Right ventricle myocardium inferior (tissue), 1 donor: ENCODE data around the gene GRIN1. TPM values are rescaled to one million over a fixed set of nuclear protein-coding genes. Genes with fewer than 3 reads are reported as not detected.

ENCODE experiments used
- ATAC-seq: fragments of 200-7000 bp; cut with Tn5 transposase; one replicate; pipeline ENCODE4 v1.9.1; 2020; ENCODE audit warnings: mild to moderate bottlenecking, moderate library complexity
- DNase-seq: peaks from one replicate; pipeline ENCODE4 v3.0.0; 2021; ENCODE audit errors: missing footprints
- intact Hi-C: fragments of 100-400 bp; cut with DNase I; formaldehyde crosslinking; loops from one replicate; pipeline ENCODE4 v1.11.0; 2022
- total RNA-seq: library from RNA; stranded (reverse); fragmentation: NEBNext Ultra II Directional; extraction: Animal tissue kit (Norgen Biotek cat#: 25700); gene quantifications from one replicate; pipeline ENCODE4 v1.2.1, GENCODE V29; 2021
- donor health status: DM: no; HTN: yes; CAD: no; lungs with severe emphysema.

GRIN1 gene
- total RNA-seq, 1 donor from 2014 or later, result not detected

DNA sequence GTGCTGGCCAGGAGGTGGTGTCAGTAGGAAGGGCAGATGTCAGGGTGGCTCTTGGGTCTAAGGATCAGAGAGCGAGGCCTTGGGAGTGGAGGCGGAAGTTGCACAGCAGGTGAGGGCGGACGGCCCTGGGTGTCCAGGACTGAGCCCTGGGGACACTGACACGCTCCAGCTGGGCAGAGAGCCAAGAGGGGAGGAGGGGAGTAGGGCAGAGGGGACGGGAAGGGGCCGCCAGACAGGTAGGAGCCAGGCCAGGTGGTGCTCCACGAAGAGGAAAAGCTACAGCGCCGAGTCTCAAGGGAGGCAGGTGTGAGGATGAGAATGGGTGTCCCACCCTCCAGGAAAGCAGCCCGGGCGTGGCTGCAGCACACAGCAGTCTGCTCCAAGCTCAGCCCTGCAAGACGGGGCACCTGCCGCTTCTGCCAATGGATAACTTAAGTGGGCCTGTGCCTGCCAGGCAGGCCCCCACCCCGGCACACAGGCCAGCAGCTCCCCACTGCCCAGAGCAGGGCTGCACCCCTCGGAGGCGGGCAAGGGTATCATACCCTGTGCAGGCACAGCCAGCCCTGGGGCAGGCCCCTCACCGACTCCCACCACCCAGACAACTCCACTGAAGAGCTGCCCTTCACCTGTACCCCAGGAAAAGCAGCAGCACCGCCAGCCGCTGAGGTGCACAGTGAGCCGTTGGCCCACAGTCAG lies 56.7 kb downstream of the GRIN1 start:
- intact Hi-C loops, result no loop called here
- DNase-seq, result no peak
- ATAC-seq, result no peak

DNA sequence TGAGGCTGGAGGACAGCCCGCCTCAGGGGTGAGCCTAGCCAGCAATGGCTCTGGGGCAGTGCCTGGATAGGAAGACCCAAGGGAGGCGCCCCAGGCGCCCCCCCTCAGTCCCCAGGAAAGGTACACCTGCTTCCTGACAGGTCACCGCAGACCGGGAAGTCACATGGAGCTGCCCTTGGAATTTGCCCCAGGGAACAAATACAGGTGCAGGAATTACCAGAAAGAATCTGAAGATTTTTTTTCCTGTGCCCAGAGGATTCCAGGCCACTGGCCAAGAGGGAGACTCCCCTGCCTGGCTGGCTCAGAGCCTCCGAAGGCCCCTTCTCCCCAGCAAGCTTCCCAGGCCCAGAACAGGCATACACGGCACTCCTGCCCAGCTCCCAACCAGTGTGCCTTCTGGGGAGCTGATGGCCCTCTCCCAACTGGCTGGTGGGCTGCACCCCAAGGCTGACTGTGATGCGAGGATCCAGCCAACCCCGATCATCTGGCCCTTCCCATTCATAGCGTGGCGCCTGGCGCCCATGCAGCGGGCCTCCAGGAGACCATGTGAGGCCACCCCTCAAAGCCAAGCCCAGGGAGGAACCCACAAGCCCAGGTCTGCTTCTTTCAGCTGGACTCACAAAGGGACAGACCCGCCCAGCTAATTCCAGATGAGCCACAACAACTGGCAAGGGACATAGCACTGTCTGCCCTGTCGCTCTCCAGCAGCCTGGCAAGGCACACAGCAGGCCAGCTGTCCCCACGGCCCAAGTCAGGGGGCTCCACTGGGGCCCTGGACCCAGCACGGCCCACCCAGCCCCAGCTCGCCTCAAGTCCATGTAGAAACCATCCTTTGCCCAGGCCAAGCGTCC lies 59.3 kb downstream of the GRIN1 start:
- intact Hi-C loops, result no loop called here
- no peak for ATAC-seq
- no peak for DNase-seq

DNA sequence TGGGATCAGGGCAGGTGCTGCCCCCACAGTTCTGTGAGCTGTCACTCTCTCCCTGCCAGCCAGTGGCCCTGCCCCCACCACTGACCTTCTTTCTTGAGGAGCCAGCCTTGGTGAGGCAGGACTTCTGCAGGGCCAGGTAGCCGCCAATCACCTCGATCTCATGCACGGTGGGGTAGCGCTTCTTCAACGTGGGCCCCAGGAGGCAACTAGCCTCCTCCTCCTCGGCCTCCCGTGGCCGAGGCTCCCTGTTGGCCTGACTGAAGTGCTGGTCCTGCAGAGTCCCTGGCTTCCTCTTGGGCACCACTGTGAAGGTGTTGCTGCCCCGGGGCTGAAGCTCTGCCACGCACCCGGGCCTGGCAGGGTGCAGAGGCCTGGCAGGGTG lies 59.9 kb downstream of the GRIN1 start:
- no peak for ATAC-seq
- intact Hi-C loops, result no loop called here
- no peak for DNase-seq

DNA sequence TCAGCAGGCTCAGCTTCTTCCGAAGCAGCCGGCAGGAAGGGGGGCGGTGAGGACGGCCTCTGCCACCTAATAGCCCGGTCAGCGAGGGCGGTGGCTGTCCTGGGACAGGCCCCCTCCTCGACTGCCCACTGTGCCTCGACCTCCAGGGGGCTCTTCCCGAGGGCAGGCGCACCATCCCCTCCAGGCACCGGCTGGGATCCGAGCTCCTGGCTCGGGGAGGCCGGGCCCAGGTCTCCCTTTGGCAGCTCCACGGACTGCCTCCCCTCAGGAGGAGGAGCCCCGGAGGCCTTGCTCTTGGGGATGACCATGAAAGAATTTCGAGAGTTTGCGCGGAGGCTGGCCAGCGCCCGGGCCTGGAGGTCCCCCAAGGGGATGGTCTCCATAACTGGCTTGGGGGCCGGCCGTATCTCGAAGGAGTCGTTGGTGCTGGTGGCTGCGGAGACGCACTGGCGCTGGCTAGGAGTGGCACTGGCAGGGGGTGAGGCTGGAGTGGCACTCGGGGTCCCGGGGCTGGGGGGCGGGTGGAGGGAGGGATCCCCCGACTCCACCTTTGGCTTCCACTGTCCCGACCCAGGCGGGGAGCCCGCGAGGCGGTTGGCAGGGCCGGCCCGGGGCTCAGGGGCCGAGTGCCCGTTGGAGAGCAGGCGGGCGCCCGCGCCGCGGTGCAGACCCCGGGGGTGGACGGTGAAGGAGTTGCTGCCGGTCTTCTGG lies 60.6 kb downstream of the GRIN1 start:
- intact Hi-C loops, result no loop called here
- DNase-seq, result no peak
- no peak for ATAC-seq

DNA sequence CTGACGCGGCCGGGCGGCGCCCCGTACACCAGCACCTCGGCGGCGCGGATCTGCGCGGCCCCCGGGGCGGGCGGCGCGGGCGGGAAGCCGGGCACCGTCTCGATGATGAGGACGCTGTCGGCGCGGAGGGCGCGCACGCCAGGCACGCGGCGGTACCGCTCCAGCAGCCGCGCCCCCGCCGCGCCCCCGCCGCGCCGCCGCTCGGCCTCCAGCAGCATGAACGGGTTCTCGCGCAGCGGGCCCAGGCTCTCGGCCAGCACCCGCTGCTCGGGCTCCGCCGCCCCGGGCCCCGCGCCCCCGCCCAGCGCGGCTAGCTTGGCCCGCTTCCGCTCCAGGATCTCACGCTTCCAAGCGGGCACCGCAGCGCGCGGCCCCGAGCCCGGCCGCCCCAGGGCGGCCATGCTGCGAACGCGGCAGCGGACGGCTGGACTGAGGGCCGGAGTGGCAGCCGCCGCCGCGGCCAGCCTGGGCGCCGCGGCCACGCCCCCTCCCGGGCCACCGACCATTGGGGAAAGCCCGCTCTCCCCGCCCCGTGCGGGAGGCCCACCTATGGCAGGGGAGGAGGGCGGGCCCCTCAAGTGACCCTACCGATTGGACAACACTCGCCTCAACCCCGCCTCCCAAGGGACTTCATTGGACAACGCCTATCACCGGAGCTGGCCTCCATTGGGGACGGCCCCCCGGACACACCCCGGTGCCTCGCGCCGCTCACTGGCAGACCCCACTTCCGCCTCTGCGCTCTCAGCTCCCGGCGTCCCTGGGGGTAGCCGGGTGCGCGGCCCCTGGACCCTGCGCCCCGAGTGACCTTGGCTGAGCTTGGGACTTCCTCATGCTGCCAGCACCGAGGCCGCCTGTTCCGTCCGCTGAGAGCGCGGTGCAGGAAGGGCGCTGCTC lies 61.6 kb downstream of the GRIN1 start, which contains the start of gene TPRN:
TPRN (minus strand) TSS at position 431 of the 894 bp plus-strand sequence; CDS start at position 401, 30 bp downstream.
- DNase-seq (peak; percentile 100), ATAC-seq (peak; percentile 98)
- intact Hi-C loops, result no loop called here

DNA sequence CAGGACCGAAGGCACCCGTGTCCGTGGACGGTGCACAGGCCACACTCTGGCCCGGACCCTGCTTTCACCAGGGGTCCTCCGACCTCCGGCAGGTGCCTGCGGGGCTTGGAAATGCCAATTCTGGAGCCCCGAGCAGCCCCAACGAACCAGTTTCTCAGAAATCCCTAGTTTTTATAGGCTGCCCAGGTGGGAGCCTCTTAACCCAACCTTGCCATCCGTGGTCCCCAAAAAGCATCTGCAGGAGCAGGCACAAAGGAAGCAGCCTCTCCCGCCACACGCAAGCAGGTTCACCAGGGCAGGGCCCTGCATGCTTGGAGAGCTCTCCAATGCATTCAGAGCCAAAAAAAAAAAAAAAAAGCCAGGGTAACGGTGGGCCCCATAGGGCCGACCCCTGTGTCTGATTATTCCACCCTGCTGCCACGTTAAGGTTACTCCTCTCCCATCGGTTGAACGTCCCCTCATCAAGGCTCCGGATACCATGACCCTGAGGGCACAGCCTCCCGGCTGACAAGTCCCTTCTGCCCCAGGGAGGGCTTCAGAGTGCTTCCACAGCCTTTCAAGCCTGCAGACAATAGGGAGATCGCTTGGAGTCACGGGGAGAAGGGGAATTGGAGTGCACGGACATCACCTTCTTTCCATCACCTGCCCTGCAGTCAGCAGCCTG lies 62.4 kb downstream of the GRIN1 start:
- intact Hi-C loops, result no loop called here
- DNase-seq (no peak), ATAC-seq (no peak)

DNA sequence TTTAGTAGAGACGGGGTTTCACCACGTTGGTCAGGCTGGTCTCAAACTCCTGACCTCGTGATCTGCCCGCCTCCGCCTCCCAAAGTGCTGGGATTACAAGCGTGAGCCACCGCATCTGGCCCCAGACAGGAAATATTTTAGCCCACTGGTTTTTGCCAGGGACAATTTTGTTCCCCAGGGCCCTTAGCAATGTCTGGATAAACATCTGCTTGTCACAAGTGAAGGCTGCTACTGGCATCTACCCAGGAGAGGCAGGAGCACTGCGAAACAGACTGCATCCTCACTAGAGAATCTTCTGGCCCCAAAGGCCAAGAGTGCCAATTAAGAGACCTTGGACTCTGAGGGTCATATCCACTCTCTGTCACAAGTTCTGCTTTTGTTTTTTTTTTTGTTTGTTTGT lies 64.0 kb downstream of the GRIN1 start:
- ATAC-seq (no peak), DNase-seq (no peak)

DNA sequence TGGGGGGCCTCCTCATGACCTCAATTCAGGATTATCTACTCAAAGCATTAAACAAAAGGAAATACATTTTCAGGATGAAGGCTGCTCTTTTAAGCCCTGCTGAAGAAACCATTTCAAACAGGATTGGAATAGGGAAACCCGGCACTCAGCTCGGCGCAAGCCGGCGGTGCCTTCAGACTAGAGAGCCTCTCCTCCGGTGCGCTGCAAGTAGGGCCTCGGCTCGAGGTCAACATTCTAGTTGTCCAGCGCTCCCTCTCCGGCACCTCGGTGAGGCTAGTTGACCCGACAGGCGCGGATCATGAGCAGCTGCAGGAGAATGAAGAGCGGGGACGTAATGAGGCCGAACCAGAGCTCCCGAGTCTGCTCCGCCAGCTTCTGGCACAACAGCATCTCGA lies 65.8 kb downstream of the GRIN1 start:
- no peak for DNase-seq
- no peak for ATAC-seq
- intact Hi-C loops, result loop anchor here (2.0 kb wide), 1 partner anchor 16 kb away; the partner anchor contains the start of genes ANAPC2 and SSNA1

More for the DNA sequence above, 64.0 kb downstream of the GRIN1 start:
- intact Hi-C loops, result no loop called here

DNA sequence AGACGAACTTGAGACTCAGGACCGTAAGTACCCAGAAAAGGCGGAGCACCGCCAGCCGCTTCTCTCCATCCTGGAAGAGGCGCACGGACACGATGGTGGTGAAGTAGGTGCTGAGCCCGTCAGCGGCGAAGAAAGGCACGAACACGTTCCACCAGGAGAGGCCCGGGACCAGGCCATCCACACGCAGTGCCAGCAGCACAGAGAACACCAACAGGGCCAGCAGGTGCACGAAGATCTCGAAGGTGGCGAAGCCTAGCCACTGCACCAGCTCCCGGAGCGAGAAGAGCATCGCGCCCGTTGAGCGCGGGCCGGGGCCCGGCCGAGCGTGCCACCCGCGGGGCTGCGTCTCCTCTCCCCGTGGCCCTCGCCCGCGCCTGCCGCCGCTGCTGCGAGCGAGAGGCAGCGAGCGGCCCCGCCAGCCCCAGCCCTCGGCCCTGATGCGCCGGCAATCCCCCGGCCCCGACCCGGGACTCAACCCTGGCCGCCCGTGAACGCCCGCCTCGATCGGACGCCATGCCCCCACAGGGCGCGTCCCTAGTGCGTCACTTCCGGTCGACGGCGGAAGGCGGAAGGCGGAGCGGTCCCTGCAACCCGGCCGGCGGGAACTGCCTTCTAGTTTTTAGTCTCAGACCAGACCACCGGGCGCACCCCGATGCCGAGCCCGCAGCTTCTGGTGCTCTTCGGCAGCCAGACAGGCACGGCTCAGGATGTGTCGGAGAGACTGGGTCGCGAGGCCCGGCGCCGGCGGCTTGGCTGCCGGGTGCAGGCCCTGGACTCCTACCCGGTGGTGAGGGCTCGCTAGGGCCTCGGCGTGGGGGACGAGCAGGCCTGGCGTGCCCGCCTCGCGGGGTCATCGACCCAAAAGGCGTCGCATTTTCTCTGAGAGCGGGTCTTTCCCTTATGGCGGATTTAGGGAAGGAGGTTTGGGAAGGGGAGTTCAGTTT lies 66.4 kb downstream of the GRIN1 start, which contains the start of the genes NDOR1 and TMEM203:
NDOR1 (plus strand) TSS at position 575 of the 944 bp plus-strand sequence; CDS start at position 653, 78 bp downstream.
TMEM203 (minus strand) TSS at position 523 of the 944 bp plus-strand sequence; CDS start at position 289, 234 bp downstream.
- peak; percentile 97 for DNase-seq
- ATAC-seq, result peak; percentile 56
- intact Hi-C loops, result loop anchor here (2.0 kb wide), 1 partner anchor 17 kb away; the partner anchor contains the start of genes ANAPC2 and SSNA1

DNA sequence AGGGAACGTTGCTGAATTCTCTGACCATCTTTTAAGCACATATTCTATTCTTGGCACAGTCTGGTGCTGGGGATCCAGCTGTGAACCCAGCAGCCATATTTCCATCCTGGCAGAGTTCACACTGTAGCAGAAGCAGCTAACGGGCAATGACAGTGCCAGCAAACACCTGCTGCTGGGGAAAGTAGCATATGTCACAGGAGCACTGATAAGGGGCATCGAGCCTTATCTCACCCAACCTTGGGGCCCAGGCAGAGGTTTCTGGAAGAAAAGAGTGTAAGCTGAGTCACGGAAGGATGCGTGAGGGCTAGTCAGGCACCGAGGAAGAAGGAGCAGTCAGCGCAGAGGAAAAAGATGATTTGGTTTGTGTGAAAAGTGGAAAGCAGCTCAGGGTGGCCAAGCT lies 67.6 kb downstream of the GRIN1 start:
- intact Hi-C loops, result no loop called here
- DNase-seq (no peak), ATAC-seq (no peak)

DNA sequence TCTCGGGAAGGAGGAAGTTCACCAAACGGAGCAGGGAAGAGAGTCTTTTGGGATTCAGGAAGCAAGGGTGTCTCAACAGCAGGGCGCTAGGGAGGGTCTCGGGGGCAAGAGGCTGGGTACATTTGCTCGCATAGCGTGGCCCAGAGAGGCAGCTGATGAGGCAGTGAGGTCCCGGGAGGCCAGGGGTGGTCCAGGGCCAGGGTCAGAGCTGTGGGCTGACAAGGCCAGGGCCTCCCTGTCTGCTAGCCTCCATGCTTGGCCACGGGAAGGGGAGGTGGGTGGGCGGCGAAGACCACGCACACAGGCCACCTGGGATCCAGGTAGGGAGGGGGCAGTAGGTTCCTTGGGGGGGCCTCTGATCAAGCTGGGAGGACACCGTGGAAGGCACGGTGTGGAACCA lies 72.6 kb downstream of the GRIN1 start:
- intact Hi-C loops, result no loop called here
- DNase-seq, result no peak
- ATAC-seq, result no peak

DNA sequence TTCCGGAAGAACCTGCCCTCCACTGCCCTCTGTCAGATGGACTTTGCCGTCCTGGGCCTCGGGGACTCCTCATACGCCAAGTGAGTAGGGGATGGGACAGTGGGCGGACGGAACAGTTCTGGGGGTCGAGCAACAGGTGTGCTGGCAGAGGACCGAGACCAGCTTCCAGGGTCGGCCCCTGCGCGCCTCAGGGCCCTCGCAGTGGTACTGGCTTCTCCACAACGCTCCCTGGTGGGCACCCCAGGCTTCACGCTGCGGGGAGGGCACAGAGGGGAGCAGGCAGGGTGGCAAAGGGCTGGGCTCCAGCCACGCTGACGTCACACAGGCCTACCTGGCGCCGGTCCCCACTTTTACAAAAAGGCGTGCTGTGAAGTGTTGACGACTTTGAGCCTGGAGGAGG lies 73.6 kb downstream of the GRIN1 start:
- ATAC-seq (no peak), DNase-seq (no peak)
- intact Hi-C loops, result no loop called here

DNA sequence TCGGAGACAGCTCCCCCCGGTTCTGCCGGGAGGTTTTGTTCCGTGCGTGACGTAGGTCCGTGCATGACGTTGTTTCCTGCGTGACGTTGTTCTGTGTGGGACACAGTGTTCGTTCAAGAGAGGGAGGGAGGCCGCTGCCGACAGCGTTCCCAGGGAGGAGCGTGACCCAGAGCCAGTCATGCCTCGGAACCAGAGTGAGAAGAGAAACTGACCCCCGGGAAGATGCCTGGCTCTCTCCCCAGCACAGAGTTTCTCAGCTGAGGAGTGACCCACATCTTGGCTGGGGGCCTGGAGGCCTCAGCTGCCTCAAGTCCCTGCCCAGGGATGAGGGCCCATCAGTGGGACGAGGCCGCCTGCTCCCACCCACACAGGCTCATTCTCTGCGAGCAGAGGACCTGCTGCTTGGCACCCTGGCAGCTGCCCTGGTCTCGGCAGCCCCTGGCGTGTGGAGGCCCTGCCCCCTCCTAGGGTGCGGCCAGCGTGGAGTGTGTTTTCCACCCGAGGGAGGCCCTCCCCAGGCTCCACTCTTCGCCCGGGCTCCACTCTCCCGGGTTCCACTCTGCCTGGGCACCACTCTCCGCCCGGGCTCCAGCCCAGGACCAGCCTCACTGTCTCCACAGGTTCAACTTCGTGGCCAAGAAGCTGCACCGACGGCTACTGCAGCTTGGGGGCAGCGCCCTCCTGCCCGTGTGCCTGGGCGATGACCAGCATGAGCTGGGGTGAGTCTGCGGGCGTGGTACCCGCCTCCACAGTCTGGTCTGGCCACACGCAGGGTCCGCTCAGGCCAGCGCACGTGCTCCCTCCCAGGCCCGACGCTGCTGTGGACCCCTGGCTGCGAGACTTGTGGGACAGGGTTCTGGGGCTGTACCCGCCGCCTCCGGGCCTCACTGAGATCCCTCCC lies 74.5 kb downstream of the GRIN1 start:
- DNase-seq (no peak), ATAC-seq (no peak)
- intact Hi-C loops, result no loop called here

DNA sequence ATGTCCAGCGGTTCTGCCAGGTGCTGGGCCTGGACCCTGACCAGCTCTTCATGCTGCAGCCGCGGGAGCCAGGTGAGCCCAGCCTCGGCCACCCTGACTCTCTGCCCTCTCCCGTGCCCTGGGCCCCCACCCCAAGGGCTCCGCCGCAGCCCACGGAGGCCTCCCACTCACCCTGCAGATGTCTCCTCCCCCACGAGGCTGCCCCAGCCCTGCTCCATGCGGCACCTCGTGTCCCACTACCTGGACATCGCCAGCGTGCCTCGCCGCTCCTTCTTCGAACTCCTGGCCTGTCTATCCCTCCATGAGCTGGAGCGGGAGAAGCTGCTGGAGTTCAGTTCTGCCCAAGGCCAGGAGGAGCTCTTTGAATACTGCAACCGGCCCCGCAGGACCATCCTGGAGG lies 75.7 kb downstream of the GRIN1 start:
- DNase-seq (no peak), ATAC-seq (no peak)
- intact Hi-C loops, result no loop called here

DNA sequence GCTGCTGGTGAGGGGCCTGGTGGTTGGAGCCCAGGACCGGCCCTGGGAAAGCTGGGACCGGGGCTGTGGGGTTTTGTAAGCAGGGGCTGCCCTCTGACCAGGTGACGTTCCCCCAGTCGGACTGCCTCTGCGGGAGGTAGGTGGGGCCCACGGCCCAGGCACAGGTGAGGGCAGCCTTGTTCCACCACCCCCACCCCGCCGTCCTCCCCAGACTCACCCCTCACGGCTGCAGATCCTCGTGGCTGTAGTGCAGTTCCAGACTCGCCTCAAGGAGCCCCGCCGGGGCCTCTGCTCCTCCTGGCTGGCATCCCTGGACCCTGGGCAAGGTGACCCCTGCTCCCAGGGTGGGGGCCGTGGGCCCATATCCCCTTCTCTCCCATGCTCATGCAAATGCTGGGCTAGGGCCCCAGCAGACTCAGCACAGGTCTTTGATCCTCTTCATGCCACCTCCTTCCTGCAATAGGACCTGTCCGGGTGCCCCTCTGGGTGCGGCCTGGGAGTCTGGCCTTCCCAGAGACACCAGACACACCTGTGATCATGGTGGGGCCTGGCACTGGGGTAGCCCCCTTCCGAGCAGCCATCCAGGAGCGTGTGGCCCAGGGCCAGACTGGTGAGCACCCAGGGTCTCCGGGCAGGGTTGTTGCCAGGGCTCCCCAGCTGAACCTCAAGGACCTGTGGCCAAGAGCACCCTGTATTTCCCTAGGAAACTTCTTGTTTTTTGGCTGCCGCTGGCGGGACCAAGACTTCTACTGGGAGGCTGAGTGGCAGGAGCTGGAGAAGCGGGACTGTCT lies 76.4 kb downstream of the GRIN1 start:
- intact Hi-C loops, result no loop called here
- no peak for ATAC-seq
- DNase-seq, result no peak
